HG02852 (cell line): ENCODE results near the gene LIN9.
"Not testable (repeated sequence)": the region's sequence is repeated elsewhere in the genome, so short reads cannot be mapped to it uniquely, and the experiment has no call there.

Experiments
- ATAC-seq: cut with Tn5 transposase; IDR thresholded peaks from one replicate; pipeline ENCODE4 v1.9.1; 2021; ENCODE audit warnings: mild to moderate bottlenecking, moderate library complexity; ENCODE audit not compliant: unreplicated experiment

The LIN9 gene, protein sequence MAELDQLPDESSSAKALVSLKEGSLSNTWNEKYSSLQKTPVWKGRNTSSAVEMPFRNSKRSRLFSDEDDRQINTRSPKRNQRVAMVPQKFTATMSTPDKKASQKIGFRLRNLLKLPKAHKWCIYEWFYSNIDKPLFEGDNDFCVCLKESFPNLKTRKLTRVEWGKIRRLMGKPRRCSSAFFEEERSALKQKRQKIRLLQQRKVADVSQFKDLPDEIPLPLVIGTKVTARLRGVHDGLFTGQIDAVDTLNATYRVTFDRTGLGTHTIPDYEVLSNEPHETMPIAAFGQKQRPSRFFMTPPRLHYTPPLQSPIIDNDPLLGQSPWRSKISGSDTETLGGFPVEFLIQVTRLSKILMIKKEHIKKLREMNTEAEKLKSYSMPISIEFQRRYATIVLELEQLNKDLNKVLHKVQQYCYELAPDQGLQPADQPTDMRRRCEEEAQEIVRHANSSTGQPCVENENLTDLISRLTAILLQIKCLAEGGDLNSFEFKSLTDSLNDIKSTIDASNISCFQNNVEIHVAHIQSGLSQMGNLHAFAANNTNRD

DNA sequence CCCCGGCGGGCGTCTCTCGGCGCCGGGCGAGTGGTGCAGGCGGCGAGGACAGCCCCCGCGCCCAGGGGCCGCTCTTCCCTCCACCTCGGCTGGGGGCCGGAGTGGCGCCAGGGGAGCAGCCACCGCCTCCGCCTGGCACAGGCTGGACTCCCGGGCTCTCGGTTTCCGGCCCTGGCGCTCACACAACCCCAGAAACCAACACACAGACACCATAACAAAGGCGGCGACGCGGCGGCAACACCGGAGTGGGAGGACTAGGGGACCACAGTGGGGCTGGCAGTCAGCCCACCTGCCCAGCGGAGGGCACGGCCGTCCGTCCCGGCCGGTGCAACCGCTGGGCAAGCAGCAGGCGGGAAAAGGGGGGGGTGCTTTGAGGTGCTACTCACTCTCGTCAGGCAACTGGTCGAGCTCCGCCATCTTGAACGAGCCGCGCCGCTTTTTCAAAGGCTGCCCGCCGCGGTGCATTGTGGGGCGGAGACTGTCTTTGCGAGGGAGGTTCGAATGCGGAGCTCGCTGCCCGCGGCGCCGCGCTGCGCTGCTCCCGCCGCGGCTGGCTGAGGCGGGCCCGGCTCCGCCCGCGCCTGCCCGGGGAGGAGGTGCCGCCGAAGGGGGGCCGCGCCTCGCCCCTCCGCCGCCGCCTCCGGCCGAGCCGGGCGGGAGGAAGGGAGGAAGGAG lies at the start of gene LIN9:
LIN9 (minus strand) TSS at position 442 of the 675 bp plus-strand sequence; CDS start at position 417, 25 bp downstream.
- ATAC-seq: peak; percentile 78

GRCh38 chr1:226357416-226357815 lies 48.5 kb upstream of the LIN9 start:
- ATAC-seq: no peak

- no peak for ATAC-seq
Observed at GRCh38 chr1:226355669-226356551, 46.9 kb upstream of the LIN9 start.

DNA sequence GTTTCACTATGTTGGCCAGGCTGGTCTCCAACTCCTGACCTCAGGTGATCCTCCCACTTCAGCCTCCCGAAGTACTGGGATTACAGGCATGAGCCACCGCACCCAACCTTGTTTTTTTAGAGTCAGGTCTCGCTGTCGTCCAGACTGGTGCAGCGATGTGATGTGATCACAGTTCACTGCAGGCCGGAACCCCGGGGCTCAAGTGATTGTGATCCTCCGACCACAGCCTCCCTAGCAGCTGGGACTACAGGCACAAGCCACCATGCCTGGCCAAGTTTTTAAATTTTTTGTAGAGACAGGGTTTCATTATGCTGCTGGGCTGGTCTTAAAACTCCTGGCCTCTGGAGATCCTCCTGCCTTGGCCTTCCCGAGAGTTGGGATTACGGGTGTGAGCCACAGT lies 46.1 kb upstream of the LIN9 start:
- no peak for ATAC-seq

DNA sequence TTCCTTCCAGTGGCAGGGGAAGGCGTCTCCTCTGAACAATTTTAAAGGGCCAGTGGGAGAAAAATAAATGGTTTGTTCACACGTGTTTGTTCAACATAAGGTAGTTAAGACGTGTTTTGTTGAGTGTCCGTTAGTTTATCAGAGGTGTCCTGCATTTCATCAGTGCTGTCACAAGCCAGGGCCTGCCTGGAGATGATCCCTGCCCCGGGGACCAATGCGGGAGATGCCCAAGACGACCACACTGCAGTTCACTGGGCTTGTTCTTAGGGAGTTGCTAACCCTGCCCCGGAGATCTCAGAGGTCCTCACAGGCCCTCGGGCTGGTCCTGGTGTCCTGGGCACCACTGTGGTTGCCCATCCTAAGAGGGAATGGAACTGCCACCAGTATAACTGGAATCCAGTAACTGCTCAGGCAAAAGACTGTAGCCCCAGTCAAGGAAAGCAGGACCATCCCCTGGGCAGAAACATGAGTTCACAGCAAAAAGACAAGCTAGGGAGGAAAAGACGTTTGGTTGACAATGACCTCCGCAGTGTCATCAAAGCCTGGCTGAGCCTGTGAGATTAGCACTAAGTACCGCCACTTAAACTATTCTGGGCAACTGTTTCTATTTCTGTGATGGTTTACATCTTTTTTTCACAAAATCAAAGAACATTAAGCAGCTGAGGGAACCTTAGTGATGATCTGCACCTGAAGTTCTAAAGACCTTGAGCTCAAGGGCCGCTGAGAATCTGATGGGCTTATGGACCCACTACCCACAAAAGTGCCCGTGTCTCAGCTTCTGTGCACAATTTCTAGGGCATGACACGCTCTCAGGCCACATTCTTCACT lies 44.9 kb upstream of the LIN9 start:
- ATAC-seq: no peak

DNA sequence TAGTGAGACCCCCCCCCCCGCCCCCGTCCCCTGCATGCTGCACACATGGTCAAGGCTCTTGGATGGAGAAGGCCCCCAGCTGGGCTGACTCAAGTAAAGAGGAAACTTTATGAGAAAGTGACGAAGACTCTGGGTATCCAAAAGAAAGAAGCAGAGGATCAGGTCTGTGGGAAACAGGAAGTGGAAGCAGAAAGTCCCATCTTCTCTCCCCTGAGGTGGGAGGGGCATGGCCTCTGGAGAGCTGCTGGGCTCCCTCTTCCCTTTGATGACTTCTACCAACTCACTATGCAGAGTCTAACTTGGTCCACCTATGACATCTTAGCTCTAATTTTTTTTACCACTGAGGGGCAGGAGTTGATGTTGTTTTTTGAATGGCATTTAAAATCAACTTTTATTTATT lies 42.7 kb upstream of the LIN9 start:
- no peak for ATAC-seq

DNA sequence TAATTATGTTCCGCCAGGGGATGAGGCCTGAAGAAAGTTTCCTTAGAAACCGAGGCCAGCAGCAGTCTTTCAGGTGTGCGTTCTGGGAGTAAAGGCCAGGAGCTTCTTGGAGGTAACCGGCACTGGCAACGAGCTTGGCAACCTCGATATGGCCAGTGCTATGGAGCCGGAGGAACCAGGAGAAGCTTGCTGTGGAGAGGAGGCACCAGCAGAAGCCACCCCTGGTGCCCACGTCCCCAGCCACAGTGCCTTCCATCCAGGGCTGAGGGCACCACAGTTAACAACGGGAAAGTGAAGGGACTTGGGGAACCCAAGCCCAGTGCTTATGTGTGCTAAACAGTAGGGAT lies 41.5 kb upstream of the LIN9 start:
- no peak for ATAC-seq

DNA sequence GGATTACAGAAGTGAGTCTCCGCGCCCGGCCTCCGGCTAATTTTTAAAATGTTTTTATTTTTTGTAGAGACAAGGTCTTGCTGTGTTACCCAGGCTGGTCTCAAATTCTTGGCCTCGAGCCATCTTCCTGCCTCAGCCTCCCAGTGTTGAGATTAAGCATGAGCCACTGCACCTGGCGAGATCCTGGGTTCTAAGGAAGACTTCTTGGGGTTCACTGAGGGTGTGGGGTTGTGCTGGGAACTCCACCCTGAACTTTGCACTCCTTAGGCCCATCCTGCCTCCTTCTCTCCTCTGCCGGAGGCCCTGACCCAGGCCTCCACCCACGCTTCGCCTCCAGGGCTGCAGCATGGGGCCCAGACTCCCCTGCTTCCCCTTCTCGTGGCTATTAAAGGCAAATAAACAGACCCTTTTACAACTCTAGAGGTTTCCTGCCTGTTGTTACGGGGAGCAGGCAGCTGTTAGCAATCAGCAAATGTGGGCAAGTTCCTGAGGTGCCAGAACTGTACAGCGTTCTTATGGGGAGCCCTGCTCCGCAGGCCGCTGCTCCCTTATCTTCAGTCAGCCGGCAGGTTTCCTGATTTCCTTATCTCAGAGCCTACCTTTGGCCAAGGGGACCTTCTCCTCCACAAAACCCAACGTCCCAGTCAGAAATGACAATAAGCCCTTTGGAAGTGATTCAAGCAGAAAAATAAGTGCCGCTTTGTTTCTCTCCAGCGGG lies 41.0 kb upstream of the LIN9 start:
- peak; percentile 66 for ATAC-seq

- ATAC-seq: no peak
Observed at GRCh38 chr1:226349081-226349480, 40.1 kb upstream of the LIN9 start.

DNA sequence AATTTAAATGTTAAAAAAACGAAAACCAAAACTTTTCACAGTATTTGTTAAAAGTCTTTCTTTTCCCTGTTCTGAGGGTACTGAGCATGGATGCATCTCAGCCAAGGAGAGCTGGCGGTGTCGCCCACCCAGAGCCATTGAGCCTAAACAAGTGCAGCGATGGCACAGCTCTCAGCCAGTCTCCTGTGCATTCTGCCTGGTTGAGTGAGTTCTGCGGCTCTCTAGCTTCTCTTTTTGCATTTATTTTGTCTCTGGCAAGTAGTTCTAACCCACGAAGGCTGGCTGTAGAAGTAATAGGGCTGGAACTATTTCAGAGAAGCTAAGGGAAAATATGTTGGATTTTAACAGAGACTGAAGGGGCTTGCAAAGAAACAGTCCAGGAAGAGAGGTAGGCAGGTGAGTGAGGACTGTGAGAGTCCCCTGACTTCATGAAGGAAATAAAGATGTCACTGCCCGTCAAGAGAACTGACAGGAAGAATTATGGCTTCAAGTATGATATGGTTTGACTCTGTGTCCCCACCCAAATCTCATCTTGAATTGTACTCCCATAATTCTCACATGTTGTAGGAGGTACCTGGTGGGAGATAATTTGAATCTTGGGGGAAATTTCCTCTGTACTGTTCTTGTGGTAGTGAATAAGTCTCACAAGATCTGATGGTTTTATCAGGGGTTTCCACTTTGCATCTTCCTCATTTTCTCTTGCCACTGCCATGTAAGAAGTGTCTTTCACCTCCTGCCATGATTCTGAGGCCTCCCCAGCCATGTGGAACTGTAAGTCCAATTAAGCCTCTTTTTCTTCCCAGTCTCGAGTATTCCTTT lies 35.7 kb upstream of the LIN9 start:
- ATAC-seq: no peak

- no peak for ATAC-seq
Observed at GRCh38 chr1:226342656-226343055, 33.7 kb upstream of the LIN9 start.

DNA sequence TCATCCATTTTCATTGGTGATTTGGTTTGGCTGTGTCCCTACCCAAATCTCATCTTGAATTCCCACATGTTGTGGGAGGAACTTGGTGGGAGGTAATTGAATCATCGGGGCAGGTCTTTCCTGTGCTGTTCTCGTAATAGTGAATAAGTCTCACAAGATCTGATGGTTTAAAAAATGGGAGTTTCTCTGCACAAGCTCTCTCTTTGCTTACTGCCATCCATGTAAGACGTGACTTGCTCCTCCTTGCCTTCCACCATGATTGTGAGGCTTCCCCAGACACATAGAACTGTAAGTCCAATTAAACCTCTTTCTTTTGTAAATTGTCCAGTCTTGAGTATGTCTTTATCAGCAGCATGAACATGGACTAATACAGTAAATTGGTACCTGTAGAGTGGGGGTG lies 31.1 kb upstream of the LIN9 start:
- ATAC-seq: not testable (repeated sequence)

- no peak for ATAC-seq
Observed at GRCh38 chr1:226337276-226337875, 28.4 kb upstream of the LIN9 start.

DNA sequence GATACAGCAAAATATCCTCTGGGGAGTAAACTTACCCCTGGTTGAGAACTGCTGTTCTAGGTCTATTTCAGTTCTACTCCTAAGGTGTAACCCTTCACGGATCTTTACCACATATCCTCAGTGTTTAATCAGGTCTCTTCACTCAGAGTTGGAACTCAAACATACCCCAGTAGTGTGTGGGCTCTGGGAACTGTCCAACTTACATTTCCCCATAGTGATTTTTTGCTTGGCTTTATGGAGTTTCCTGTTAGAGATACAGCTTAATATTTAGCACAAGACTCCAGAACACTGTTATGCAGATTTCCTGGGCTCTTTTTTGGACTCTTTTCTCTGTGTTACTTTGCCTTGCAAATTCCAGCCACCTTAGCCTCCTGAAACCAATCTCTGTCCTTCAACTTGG lies 26.7 kb upstream of the LIN9 start:
- no peak for ATAC-seq

DNA sequence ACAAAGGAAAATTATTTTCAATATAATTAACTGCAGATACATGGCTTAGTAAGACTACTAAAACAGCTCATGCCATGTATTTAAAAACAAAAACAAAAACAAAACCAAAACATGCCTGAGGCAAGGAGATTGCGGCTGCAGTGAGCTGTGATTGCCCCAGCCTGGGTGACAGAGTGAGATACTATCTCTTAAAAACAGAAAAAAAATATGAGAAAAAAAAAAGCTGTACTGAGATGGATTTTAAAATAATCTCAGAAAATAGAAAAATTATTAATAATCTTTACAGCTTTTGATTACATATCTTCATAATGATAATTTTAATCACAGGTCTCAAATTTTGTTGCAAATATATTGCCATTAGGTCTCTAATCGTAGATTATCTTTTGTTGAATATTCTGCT lies 24.0 kb upstream of the LIN9 start:
- no peak for ATAC-seq

DNA sequence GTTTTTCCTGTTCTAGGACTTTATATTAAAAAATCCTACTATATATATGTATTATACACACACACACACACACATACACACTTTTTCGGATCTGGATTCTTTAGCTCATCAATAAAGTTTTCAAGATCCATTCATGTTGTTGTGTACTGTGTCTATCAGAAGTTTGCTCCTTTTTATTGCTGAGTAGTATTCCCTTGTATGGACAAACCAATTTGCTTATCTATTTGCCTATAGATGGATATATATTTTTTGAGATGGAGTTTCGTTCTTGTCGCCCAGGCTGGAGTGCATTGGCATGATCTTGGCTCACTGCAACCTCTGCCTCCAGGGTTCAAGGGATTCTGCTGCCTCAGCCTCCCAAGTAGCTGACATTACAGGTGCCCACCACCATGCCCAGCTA lies 20.3 kb upstream of the LIN9 start:
- ATAC-seq: no peak

- ATAC-seq: no peak
Observed at GRCh38 chr1:226327761-226328162, 18.8 kb upstream of the LIN9 start.

- no peak for ATAC-seq
Observed at GRCh38 chr1:226325178-226325577, 16.2 kb upstream of the LIN9 start.

GRCh38 chr1:226324479-226324878 lies 15.5 kb upstream of the LIN9 start:
- ATAC-seq: no peak
